Small intestine (tissue), 7 donors: ENCODE results near the gene SDF4. TPM values are rescaled to one million over a fixed set of nuclear protein-coding genes. Genes with fewer than 3 reads are reported as not detected.
"Not testable (repeated sequence)": the region's sequence is repeated elsewhere in the genome, so short reads cannot be mapped to it uniquely, and the experiment has no call there.

Experiments
- DNase-seq, 2 donors: peaks; one replicate each; pipeline versions ENCODE4 v3.0.0 to v3.0.0-alpha.2; 2013
- FAIRE-seq: peaks from 2 replicates; lab custom pipeline; 2012; peaks lifted over from hg19 to GRCh38; lab: Jason Lieb, UNC
- H3K27ac ChIP-seq, 3 donors: one replicate each; pipeline ENCODE4 v1.5.1; 2013; ENCODE audit warnings: low read length in 2 of 3, mild to moderate bottlenecking in 2 of 3, control low read depth in 1 of 3, inconsistent platforms in 1 of 3, low read depth in 1 of 3, moderate library complexity in 1 of 3
- H3K27me3 ChIP-seq, 3 donors: one replicate each; pipeline ENCODE4 v1.6.1; 2013; ENCODE audit warnings: low read length in 3 of 3, inconsistent platforms in 1 of 3; ENCODE audit not compliant: control insufficient read depth in 3 of 3, insufficient read depth in 3 of 3
- H3K36me3 ChIP-seq, 3 donors: one replicate each; pipeline ENCODE4 v1.6.1; 2013; ENCODE audit warnings: low read length in 3 of 3, inconsistent platforms in 1 of 3, low read depth in 1 of 3, mild to moderate bottlenecking in 1 of 3, moderate library complexity in 1 of 3; ENCODE audit not compliant: control insufficient read depth in 3 of 3, insufficient read depth in 2 of 3
- H3K4me1 ChIP-seq, 3 donors: one replicate each; pipeline ENCODE4 v1.6.1; 2013; ENCODE audit warnings: low read length in 2 of 3, inconsistent platforms in 1 of 3, low read depth in 1 of 3, mild to moderate bottlenecking in 1 of 3, moderate library complexity in 1 of 3; ENCODE audit not compliant: control insufficient read depth in 3 of 3, insufficient read depth in 2 of 3
- H3K4me3 ChIP-seq, 3 donors: one replicate each; pipeline ENCODE4 v1.5.1; 2013; ENCODE audit warnings: low read length in 3 of 3, control low read depth in 1 of 3, inconsistent platforms in 1 of 3, low read depth in 1 of 3, mild to moderate bottlenecking in 1 of 3, moderate library complexity in 1 of 3
- H3K9me3 ChIP-seq, 2 donors: one replicate each; pipeline ENCODE4 v1.6.1; 2013; ENCODE audit warnings: low read depth in 1 of 2, low read length in 1 of 2; ENCODE audit not compliant: control insufficient read depth in 2 of 2, insufficient read depth in 1 of 2
- WGBS, 3 donors: extraction: QIAGEN DNeasy Blood & Tissue Kit; methylation state at CpG; one replicate each; pipeline ENCODE4 v1.1.7; 2013; 5-methylcytosine and 5-hydroxymethylcytosine counted together
- polyA plus RNA-seq, 4 donors: library from polyadenylated mRNA; stranded (reverse) in 3 of 4; unstranded in 1 of 4; fragments of 200-250 nt in 3 of 4; fragments of 120-200 nt in 1 of 4; gene quantifications; one replicate each; pipeline versions ENCODE4 v1.2.1 to v1.2.3, GENCODE V29; 2013
- donor health status: healthy with polysubstance abuse.
- donor health status: control.
- donor health status: control.
- donor health status: Bipolar disorder and iron deficiency.
- donor health status: healthy.

Gene SDF4
- polyA plus RNA-seq, 4 donors, result 91.2 to 190 (median 151) TPM

DNA sequence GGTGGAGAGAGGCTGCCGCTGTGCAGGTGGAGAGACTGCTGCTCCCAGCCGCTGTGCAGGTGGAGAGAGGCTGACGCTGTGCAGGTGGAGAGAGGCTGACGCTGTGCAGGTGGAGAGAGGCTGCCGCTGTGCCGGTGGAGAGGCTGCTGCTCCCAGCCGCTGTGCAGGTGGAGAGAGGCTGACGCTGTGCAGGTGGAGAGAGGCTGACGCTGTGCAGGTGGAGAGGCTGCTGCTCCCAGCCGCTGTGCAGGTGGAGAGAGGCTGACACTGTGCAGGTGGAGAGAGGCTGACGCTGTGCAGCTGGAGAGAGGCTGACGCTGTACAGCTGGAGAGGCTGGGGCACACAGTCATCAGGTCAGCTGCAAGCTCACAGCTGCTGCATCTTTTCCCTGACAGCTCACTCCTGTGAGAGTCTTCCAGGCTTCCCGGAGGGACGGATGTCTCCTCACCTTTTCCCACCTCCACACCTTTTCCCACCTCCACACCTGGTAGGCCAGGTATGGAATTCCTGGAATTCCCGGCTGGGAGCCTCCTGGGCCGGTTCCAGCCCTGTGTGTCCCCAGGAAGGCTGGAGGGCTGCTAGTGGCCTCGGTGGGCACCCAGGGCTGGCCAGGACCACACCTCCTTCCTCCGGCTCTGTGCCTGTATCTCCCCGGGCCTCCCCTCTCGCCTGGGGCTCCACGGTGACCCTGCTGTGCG is 55.6 kb downstream of the SDF4 start:
- not testable (repeated sequence) for FAIRE-seq, DNase-seq, H3K4me1 ChIP-seq, H3K9me3 ChIP-seq, H3K27ac ChIP-seq, H3K4me3 ChIP-seq
- H3K27me3 ChIP-seq, result peaks cover 0 to 18% (median 11%) of the 10 kb centered on the region in 3 donors
- WGBS, 3 donors, result 30 to 51% (median 33%) methylated on average over 21 to 22 of the region's 22 CpGs
- peaks cover 0 to 19% (median 0%) of the 10 kb centered on the region in 3 donors for H3K36me3 ChIP-seq

DNA sequence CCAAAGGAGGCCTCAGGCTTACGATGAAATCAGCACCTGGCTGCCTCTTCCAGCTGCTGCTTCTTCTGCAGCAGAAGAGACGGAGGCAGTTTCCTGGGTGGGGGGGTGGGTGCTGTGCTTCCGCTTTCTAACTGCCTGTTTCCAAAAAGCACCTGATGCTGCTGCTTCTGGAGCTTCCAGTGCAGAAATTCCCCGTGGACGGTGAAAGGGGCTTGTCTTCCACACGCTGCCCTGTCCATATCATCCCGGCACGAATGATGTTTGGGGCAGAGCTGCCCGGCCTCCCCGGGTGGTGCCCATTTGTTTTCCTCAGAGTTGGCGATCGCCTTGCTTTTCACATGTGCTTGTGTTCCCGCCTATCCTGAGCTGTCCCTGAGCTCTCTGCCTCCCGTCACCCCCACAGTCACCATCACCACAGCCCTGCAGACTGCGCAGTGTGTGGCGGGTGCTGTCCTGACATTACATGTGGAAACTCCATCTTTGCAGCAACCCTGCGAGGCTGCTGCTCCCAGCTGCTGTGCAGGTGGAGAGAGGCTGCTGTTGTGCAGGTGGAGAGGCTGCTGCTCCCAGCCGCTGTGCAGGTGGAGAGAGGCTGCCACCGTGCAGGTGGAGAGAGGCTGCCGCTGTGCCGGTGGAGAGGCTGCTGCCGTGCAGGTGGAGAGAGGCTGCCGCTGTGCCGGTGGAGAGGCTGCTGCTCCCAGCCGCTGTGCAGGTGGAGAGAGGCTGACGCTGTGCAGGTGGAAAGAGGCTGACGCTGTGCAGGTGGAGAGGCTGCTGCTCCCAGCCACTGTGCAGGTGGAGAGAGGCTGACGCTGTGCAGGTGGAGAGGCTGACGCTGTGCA is 56.4 kb downstream of the SDF4 start:
- FAIRE-seq (no peak), DNase-seq (no peak)
- H3K9me3 ChIP-seq, result no peaks in the 10 kb centered on the region
- peaks cover 0 to 6% (median 0%) of the 10 kb centered on the region in 3 donors for H3K4me1 ChIP-seq
- WGBS, 3 donors, result 53 to 75% (median 59%) methylated on average over 29 of the region's 29 CpGs
- peaks cover 0 to 23% (median 0%) of the 10 kb centered on the region in 3 donors for H3K36me3 ChIP-seq
- peaks cover 0 to 19% (median 11%) of the 10 kb centered on the region in 3 donors for H3K27me3 ChIP-seq
- no peak overlapping the region for H3K27ac ChIP-seq
- H3K4me3 ChIP-seq, result no peak overlapping the region

DNA sequence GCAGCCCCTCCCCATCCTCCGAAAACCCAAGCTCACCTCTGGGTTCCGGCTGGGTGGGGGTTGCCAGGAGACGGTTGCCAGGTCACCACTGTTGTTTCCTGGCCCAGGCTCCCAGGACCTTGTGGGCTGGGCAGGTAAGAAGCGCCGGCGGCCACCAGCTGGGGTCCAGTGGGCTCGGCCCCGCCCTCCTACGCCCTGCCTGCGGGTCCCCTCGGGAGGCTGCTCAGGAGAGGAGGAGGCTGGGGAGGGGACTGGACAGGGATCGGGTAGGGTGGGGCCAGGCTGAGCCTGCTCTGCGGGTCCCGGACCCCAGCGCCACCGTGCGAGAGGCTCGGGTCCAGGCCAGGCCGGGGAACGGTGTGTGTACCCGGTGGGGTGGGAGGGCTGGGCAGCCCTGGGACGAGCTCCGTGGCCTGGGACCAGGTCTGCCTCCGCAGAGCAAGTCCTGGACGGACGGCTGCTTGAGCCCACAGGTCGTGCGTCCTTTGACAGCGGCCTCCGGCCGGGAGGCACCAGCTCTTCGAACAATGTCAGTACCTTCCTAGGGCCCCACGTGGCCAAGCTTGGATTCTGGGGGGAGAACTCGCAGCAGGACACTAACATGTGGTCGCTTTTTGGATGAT is 57.9 kb downstream of the SDF4 start, which contains the start of gene TTLL10:
TTLL10 (plus strand) TSS at position 88 of the 623 bp plus-strand sequence. CDS start 5,336 bp downstream, outside the sequence.
- no peaks in the 10 kb centered on the region for H3K9me3 ChIP-seq
- peaks cover 0 to 35% (median 0%) of the 10 kb centered on the region in 3 donors for H3K36me3 ChIP-seq
- peak in 1 of 2 donors; percentile 55 for DNase-seq
- no peak within 1 kb of the TSS for H3K4me3 ChIP-seq
- peaks cover 0 to 6% (median 0%) of the 10 kb centered on the region in 3 donors for H3K4me1 ChIP-seq
- 45 to 86% (median 63%) methylated on average over 20 to 35 of the region's 35 CpGs for WGBS, 3 donors
- peaks cover 0 to 19% (median 8%) of the 10 kb centered on the region in 3 donors for H3K27me3 ChIP-seq
- FAIRE-seq, result no peak
- no peak within 1 kb of the TSS for H3K27ac ChIP-seq

DNA sequence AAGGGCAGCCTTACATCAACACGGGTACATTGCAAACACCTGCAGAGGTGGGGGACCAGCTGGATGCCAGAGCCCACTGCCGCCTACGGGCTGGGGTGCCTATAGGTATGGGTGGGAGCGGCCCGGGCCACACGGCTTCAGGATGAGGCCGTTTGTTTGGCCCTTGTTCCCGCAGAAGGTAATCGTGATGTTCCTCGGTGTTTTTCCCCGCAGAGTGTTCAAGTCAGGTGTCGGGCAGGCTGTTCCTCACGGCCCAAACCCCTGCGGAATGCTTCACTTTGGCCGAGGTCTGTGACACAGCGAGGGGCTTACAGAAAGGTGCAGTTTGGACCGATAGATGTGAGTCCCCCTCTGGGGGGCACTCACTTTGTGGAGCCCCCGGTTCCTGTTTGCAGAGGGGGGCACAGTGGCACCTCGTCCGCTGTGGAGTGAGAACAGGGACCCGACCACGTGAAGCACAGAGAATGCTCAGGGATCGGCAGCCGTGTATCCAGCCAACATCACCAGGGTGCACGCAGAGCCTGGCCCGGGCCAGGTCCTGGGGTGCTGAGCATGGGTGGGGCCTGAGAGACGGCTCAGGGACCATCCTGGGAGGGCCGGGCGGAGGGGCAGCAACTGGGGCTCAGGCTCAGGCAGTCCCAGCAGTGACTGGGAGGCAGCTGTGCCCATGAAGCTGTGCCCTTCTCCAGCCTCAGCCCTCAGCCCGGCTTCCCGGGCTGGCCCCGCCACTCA is 58.6 kb downstream of the SDF4 start:
- H3K4me3 ChIP-seq, result no peak overlapping the region
- no peak for FAIRE-seq
- peaks cover 0 to 19% (median 8%) of the 10 kb centered on the region in 3 donors for H3K27me3 ChIP-seq
- H3K27ac ChIP-seq, result no peak overlapping the region
- WGBS, 3 donors, result 56 to 74% (median 64%) methylated on average over 31 to 32 of the region's 32 CpGs
- no peaks in the 10 kb centered on the region for H3K9me3 ChIP-seq
- no peak for DNase-seq
- H3K36me3 ChIP-seq, result peaks cover 0 to 39% (median 0%) of the 10 kb centered on the region in 3 donors
- H3K4me1 ChIP-seq, result peaks cover 0 to 11% (median 0%) of the 10 kb centered on the region in 3 donors

DNA sequence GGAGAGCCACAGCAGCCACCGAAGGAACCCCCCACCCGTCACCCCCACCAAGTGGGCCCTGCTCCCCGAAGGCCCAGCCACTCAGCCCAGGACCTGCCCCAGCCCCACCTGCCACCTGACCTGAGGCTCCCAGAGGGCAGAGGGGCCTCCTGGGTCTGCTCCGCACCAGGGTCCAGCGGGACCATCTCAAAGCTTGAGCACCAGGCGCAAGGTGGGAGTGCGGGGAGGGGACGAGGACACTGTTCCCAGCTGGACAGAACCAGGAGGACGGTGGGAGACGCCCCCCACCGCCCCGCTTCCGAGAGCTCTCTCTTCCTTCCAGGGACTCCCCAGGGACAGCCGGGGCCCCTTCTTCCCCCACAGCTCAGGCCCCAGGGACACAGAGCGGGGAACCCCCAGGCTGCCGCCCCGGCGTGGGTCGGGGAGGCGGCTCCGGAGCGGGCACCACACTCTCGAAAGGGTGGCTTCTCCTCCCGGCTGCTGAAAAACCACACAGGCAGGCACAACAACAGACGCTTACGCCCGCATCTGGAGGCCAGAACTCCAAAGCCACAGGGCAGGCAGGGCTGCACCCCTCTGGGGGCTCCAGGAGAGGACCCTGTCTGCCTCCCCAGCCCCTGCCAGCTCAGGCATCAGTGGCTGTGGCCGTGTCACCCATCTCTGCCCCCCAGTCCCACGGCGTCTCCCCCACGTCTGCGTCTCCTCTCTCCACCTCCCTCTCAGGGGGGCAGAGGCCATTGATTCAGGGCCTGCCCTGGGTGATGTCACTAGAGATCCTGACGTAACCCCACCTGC is 60.1 kb downstream of the SDF4 start:
- Histone ChIP-seq H3K27me3 (peaks cover 0 to 16% (median 3%) of the 10 kb centered on the region in 3 donors), H3K36me3 (peaks cover 0 to 53% (median 0%) of the 10 kb centered on the region in 3 donors), H3K9me3 (no peaks in the 10 kb centered on the region), H3K27ac (no peak overlapping the region), H3K4me1 (peaks cover 0 to 25% (median 1%) of the 10 kb centered on the region in 3 donors), H3K4me3 (no peak overlapping the region)
- no peak for DNase-seq
- FAIRE-seq, result no peak
- WGBS, 3 donors, result 40 to 62% (median 53%) methylated on average over 27 to 33 of the region's 33 CpGs

DNA sequence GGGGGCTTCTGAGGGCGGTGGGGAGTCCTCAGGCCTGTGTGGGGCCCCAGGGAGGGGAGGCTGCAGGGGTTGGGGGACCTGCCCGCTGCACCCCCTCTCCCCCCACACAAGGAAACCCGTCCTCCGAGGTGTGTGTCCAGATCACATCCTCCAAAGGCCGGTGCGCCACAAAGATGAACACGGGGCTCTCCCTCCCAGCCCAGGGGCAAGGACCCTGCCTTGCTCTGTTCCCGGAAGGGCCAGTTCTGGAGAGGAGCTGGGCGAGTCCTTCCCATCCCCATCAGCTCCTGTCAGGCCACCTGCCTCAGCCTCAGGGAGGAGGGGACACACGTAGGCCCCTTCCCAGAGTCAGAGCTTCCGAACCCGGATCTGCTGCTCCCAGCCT is 60.6 kb downstream of the SDF4 start:
- 35 to 57% (median 54%) methylated on average over 7 to 12 of the region's 12 CpGs for WGBS, 3 donors
- peaks cover 0 to 30% (median 2%) of the 10 kb centered on the region in 3 donors for H3K4me1 ChIP-seq
- no peaks in the 10 kb centered on the region for H3K9me3 ChIP-seq
- FAIRE-seq (no peak), DNase-seq (no peak)
- H3K4me3 ChIP-seq, result no peak overlapping the region
- peaks cover 0 to 58% (median 0%) of the 10 kb centered on the region in 3 donors for H3K36me3 ChIP-seq
- no peak overlapping the region for H3K27ac ChIP-seq
- peaks cover 0 to 16% (median 3%) of the 10 kb centered on the region in 3 donors for H3K27me3 ChIP-seq
